Smooth muscle cell of the brain vasculature (primary cell): Measurements from ENCODE around the gene PPIL1.

Experiments used
- DNase-seq: peaks from one replicate; pipeline ENCODE4 v3.0.0-alpha.2; 2012; ENCODE audit warnings: low read depth, low spot score

The PPIL1 gene

GRCh38 chr6:36836111-36837021, 38.2 kb downstream of the PPIL1 start:
- no peak for DNase-seq

GRCh38 chr6:36834576-36835341, 39.8 kb downstream of the PPIL1 start:
- DNase-seq, result no peak

GRCh38 chr6:36833182-36833789, 41.3 kb downstream of the PPIL1 start:
- no peak for DNase-seq

- no peak for DNase-seq
These were observed 42.3 kb downstream of the PPIL1 start for GRCh38 chr6:36832313-36832712.

- no peak for DNase-seq
These were observed 44.0 kb downstream of the PPIL1 start for GRCh38 chr6:36830577-36830976.

- DNase-seq, result no peak
These were observed 44.6 kb downstream of the PPIL1 start for GRCh38 chr6:36829919-36830544.

GRCh38 chr6:36827261-36828079, 47.1 kb downstream of the PPIL1 start:
- peak; percentile 51 for DNase-seq

- no peak for DNase-seq
These were observed 47.9 kb downstream of the PPIL1 start for GRCh38 chr6:36826520-36827227.

GRCh38 chr6:36825994-36826393, 48.6 kb downstream of the PPIL1 start:
- DNase-seq, result no peak

GRCh38 chr6:36825452-36825851, 49.2 kb downstream of the PPIL1 start:
- DNase-seq, result no peak

GRCh38 chr6:36824253-36824652, 50.4 kb downstream of the PPIL1 start:
- no peak for DNase-seq

- no peak for DNase-seq
These were observed 51.0 kb downstream of the PPIL1 start for GRCh38 chr6:36823421-36824096.

GRCh38 chr6:36822506-36823269, 51.9 kb downstream of the PPIL1 start:
- no peak for DNase-seq

GRCh38 chr6:36821581-36822335, 52.8 kb downstream of the PPIL1 start:
- DNase-seq, result no peak

- DNase-seq, result no peak
These were observed 53.7 kb downstream of the PPIL1 start for GRCh38 chr6:36820700-36821580.

GRCh38 chr6:36818756-36819155, 55.8 kb downstream of the PPIL1 start:
- DNase-seq, result no peak

GRCh38 chr6:36817847-36818246, 56.8 kb downstream of the PPIL1 start:
- no peak for DNase-seq
